ENCODE measurements around the gene ITPR3.

ITPR3 gene

DNA sequence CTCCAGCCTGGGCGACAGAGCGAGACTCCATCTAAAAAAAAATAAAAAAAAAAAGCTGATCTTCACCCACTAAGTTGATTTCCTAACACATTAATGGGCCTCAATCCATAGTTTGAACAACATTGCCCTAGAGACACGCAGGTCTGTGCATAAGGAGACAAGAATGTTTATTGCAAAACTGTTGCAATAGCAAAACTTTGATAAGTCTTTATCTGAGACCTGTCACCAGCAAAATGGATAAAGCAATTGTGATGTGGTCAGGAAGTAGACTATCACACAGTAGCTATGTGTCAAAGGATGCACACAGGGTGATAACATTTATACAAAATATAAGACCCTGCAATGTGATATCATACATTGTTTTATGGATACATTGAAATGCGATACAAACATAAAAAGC is 4.2 kb upstream of the ITPR3 start:
- Histone ChIP-seq H3K4me1 (ENCODE audit: insufficient read depth, low read length, poor library complexity, severe bottlenecking) (peaks cover 16% of the 10 kb centered on the region), H3K27me3 (ENCODE audit: insufficient read depth, low read length, poor library complexity, severe bottlenecking) (no peaks in the 10 kb centered on the region), H3K9me2 (replicated peaks; ENCODE audit: low read depth, low read length) (no peaks in the 10 kb centered on the region), H3K9ac (ENCODE audit: low read depth, low read length, poor library complexity, severe bottlenecking) (no peak overlapping the region), H3K4me3 (ENCODE audit: low read length, poor library complexity, severe bottlenecking) (no peak overlapping the region), H3F3A (ENCODE audit: low read depth) (no peaks in the 10 kb centered on the region), H3K9me3 (ENCODE audit: insufficient read depth, low read depth, low read length) (no peaks in the 10 kb centered on the region), H3K4me2 (ENCODE audit: low read depth, low read length, poor library complexity, severe bottlenecking) (no peak overlapping the region), H3K79me2 (ENCODE audit: insufficient read depth, low read length) (peaks cover 6% of the 10 kb centered on the region), H2AFZ (ENCODE audit: low read length) (no peak overlapping the region), H4K20me1 (ENCODE audit: insufficient read depth, low read length, poor library complexity, severe bottlenecking) (no peaks in the 10 kb centered on the region), H3K36me3 (ENCODE audit: insufficient read depth, low read length) (no peaks in the 10 kb centered on the region)
- TF ChIP-seq EZH2phosphoT487 (IDR thresholded peaks at IDR 0.05; ENCODE audit: borderline replicate concordance) = no peak
- TF ChIP-seq, protein P1, sequence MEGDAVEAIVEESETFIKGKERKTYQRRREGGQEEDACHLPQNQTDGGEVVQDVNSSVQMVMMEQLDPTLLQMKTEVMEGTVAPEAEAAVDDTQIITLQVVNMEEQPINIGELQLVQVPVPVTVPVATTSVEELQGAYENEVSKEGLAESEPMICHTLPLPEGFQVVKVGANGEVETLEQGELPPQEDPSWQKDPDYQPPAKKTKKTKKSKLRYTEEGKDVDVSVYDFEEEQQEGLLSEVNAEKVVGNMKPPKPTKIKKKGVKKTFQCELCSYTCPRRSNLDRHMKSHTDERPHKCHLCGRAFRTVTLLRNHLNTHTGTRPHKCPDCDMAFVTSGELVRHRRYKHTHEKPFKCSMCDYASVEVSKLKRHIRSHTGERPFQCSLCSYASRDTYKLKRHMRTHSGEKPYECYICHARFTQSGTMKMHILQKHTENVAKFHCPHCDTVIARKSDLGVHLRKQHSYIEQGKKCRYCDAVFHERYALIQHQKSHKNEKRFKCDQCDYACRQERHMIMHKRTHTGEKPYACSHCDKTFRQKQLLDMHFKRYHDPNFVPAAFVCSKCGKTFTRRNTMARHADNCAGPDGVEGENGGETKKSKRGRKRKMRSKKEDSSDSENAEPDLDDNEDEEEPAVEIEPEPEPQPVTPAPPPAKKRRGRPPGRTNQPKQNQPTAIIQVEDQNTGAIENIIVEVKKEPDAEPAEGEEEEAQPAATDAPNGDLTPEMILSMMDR (conservative IDR thresholded peaks at IDR 0.05; ENCODE audit: low read length) = no peak

DNA sequence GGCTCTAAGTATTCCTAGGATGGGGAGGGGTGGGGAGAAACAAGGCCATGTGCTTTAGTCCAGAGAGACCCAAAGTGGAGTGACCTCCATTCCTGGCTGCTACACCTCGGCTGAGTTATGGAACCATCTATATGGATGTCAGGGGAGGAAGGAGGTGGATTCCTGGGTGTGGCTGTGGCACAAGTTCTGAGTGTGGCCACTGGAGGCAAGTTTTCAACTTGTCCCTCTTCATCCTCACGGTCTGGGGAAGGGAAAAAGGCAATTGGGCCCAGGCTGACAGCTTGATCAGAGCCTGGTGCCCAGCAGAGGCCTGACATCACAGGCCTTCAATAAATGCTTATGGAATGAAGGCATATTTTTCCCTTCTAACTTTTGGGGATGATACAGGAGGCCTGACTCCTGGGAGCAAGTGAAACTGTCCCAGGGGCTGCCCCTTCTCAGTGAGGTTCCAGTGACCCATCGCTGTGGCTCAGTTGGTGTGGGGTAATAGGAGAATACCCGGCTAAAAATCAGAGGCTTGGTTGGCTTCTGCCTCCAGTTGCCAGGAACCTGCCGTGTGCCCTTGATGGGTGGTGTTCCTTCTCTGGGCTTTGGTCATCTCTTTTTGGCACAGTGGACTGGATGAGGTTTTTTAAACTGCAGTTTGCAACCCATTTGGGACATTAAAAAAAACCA is 1.8 kb upstream of the ITPR3 start:
- H2AFZ ChIP-seq (ENCODE audit: low read length) = peak overlapping the region; percentile 94; the same call in 1 of the 2 replicates
- no peaks in the 10 kb centered on the region for H3K36me3 ChIP-seq (ENCODE audit: insufficient read depth, low read length)
- H3K4me2 ChIP-seq (ENCODE audit: low read depth, low read length, poor library complexity, severe bottlenecking) = peak overlapping the region; percentile 93
- H4K20me1 ChIP-seq (ENCODE audit: insufficient read depth, low read length, poor library complexity, severe bottlenecking) = peaks cover 18% of the 10 kb centered on the region
- no peaks in the 10 kb centered on the region for H3K27me3 ChIP-seq (ENCODE audit: insufficient read depth, low read length, poor library complexity, severe bottlenecking)
- no peaks in the 10 kb centered on the region for H3K9me2 ChIP-seq (replicated peaks; ENCODE audit: low read depth, low read length)
- no peaks in the 10 kb centered on the region for H3K9me3 ChIP-seq (ENCODE audit: insufficient read depth, low read depth, low read length)
- TF ChIP-seq, protein P1 (conservative IDR thresholded peaks at IDR 0.05; ENCODE audit: low read length) = no peak; the same call in 1 of the 2 replicates
- no peak for TF ChIP-seq EZH2phosphoT487 (IDR thresholded peaks at IDR 0.05; ENCODE audit: borderline replicate concordance)
- peaks cover 36% of the 10 kb centered on the region for H3K4me1 ChIP-seq (ENCODE audit: insufficient read depth, low read length, poor library complexity, severe bottlenecking)
- no peaks in the 10 kb centered on the region for H3F3A ChIP-seq (ENCODE audit: low read depth)
- peak overlapping the region; percentile 93 for H3K4me3 ChIP-seq (ENCODE audit: low read length, poor library complexity, severe bottlenecking)
- peak overlapping the region; percentile 79 for H3K9ac ChIP-seq (ENCODE audit: low read depth, low read length, poor library complexity, severe bottlenecking)
- H3K79me2 ChIP-seq (ENCODE audit: insufficient read depth, low read length) = peaks cover 28% of the 10 kb centered on the region

DNA sequence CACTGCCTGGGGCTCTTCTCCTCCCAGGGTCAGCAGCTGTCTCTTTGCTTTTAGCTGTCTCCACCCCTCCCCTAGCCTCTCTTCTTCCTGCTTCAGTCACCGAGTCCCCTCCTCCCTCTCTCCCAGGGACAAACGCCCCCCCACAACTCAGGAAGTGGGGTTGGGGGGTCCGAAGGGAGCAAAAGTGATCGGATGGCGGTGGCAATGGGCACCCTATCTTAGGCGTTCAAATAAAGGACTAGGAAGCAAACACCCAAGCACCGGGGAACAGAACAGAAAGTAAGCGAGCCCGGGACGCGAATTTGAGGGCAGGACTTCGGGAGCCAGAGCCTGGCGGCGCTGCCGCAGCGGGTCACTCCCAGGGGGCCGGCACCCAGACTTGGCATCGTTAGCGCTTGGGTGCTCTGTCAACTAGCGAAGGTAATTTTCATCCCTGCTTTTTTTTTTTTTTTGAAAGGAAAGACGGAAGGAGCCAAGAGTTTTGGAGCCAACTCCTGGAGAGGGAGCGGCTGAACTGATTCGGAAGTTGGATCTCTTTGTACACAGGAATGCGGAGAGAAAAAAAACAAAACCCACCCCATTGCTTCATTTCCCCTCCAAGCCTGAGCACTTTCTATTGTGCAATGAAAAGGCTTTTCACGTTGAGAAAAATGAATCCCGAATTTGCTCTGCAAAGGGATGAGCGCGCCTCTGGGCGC is 815 bp upstream of the ITPR3 start:
- no peak for TF ChIP-seq EZH2phosphoT487 (IDR thresholded peaks at IDR 0.05; ENCODE audit: borderline replicate concordance)
- TF ChIP-seq, protein P1 (conservative IDR thresholded peaks at IDR 0.05; ENCODE audit: low read length) = no peak; the same call in 1 of the 2 replicates
- Histone ChIP-seq H3F3A (ENCODE audit: low read depth) (no peaks in the 10 kb centered on the region), H3K9ac (ENCODE audit: low read depth, low read length, poor library complexity, severe bottlenecking) (peak overlapping the region; percentile 79), H3K27me3 (ENCODE audit: insufficient read depth, low read length, poor library complexity, severe bottlenecking) (no peaks in the 10 kb centered on the region), H3K4me3 (ENCODE audit: low read length, poor library complexity, severe bottlenecking) (peak overlapping the region; percentile 93), H2AFZ (ENCODE audit: low read length) (peak overlapping the region; percentile 94), H3K36me3 (ENCODE audit: insufficient read depth, low read length) (no peaks in the 10 kb centered on the region), H3K4me2 (ENCODE audit: low read depth, low read length, poor library complexity, severe bottlenecking) (peak overlapping the region; percentile 93), H3K79me2 (ENCODE audit: insufficient read depth, low read length) (peaks cover 36% of the 10 kb centered on the region), H3K9me3 (ENCODE audit: insufficient read depth, low read depth, low read length) (no peaks in the 10 kb centered on the region), H3K9me2 (replicated peaks; ENCODE audit: low read depth, low read length) (no peaks in the 10 kb centered on the region), H4K20me1 (ENCODE audit: insufficient read depth, low read length, poor library complexity, severe bottlenecking) (peaks cover 18% of the 10 kb centered on the region), H3K4me1 (ENCODE audit: insufficient read depth, low read length, poor library complexity, severe bottlenecking) (peaks cover 43% of the 10 kb centered on the region)
